Measurements from ENCODE around the gene NUP93. TPM values are rescaled to one million over a fixed set of nuclear protein-coding genes. Genes with fewer than 3 reads are reported as not detected.
A peak's percentile ranks its signal among the peaks of the same experiment; 100 is the strongest.

NUP93 gene
- total RNA-seq, 3 donors from 2014 or later = 31.0 to 45.6 (median 40.8) TPM

GRCh38 chr16:56847173-56847910, 117.4 kb downstream of the NUP93 start:
- no peak for DNase-seq

GRCh38 chr16:56848029-56848936, 118.4 kb downstream of the NUP93 start:
- intact Hi-C loops (cut with DNase I, micrococcal nuclease) = no loop called here
- no peaks in the 10 kb centered on the region for H3K4me1 ChIP-seq (ENCODE audit: low read depth)
- H3K4me3 ChIP-seq = no peak overlapping the region
- no peak for TF ChIP-seq CTCF (IDR thresholded peaks at IDR 0.05)
- no peaks in the 10 kb centered on the region for H3K36me3 ChIP-seq (ENCODE audit: low read depth)
- no peak for DNase-seq
- no peak for ATAC-seq
- no peaks in the 10 kb centered on the region for H3K9me3 ChIP-seq

More at GRCh38 chr16:56847173-56847910, 117.4 kb downstream of the NUP93 start:
- no peak for ATAC-seq
- Histone ChIP-seq H3K4me1 (ENCODE audit: low read depth) (no peaks in the 10 kb centered on the region), H3K4me3 (no peak overlapping the region), H3K36me3 (ENCODE audit: low read depth) (no peaks in the 10 kb centered on the region), H3K9me3 (no peaks in the 10 kb centered on the region)
- intact Hi-C loops (cut with DNase I, micrococcal nuclease) = no loop called here
- TF ChIP-seq CTCF (IDR thresholded peaks at IDR 0.05) = no peak

- Histone ChIP-seq H3K9me3 (no peaks in the 10 kb centered on the region), H3K4me1 (ENCODE audit: low read depth) (no peaks in the 10 kb centered on the region), H3K36me3 (ENCODE audit: low read depth) (no peaks in the 10 kb centered on the region), H3K4me3 (no peak overlapping the region)
- DNase-seq (peak in 1 of 3 donors; percentile 6), ATAC-seq (no peak)
- no peak for TF ChIP-seq CTCF (IDR thresholded peaks at IDR 0.05)
- intact Hi-C loops (cut with DNase I, micrococcal nuclease) = no loop called here
These were observed 119.2 kb downstream of the NUP93 start for GRCh38 chr16:56848955-56849689.

- intact Hi-C loops (cut with DNase I, micrococcal nuclease) = no loop called here
- H3K4me3 ChIP-seq = no peak overlapping the region
- TF ChIP-seq CTCF (IDR thresholded peaks at IDR 0.05) = no peak
- ATAC-seq (no peak), DNase-seq (peak in 1 of 3 donors; percentile 4)
- H3K36me3 ChIP-seq (ENCODE audit: low read depth) = no peaks in the 10 kb centered on the region
- no peaks in the 10 kb centered on the region for H3K4me1 ChIP-seq (ENCODE audit: low read depth)
- no peaks in the 10 kb centered on the region for H3K9me3 ChIP-seq
These were observed 120.1 kb downstream of the NUP93 start for GRCh38 chr16:56849690-56850680.
